VCaP (cell line): ENCODE data around the gene ERVW-1.

Source experiments
- H3K27ac ChIP-seq: fragments of 450-650 bp; 2 replicates; pipeline ENCODE4 v1.5.1; 2017
- CTCF ChIP-seq: fragments of 450-650 bp; conservative IDR thresholded peaks from 2 replicates; pipeline ENCODE4 v1.5.1; 2017; ENCODE audit warnings: mild to moderate bottlenecking, moderate library complexity

Gene ERVW-1

GRCh38 chr7:92461027-92462003 lies 16.4 kb downstream of the ERVW-1 start:
- no peak overlapping the region for H3K27ac ChIP-seq
- peak; percentile 94 for TF ChIP-seq CTCF

DNA sequence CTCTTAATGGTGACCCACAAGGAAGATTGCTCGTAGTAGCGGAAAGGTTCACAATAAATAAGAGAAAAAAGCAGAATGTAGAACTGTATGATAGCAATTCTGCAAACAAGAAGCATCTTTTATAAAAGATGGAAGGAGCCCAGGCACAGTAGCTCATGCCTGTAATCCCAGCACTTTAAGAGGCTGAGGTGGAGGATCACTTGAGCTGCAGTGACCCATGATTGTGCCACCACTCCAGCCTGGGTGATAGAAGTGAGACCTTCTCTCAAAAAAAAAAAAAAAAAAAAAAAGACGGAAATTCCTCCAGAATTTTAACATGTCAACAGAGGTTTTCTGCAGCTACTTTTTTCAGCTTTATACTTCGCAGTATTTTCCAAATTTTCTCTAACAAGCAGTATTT lies 17.2 kb downstream of the ERVW-1 start:
- H3K27ac ChIP-seq: peak overlapping the region; percentile 11; the same call in 1 of the 2 replicates
- TF ChIP-seq CTCF: no peak

- no peak for TF ChIP-seq CTCF
- peak overlapping the region; percentile 11; the same call in 1 of the 2 replicates for H3K27ac ChIP-seq
Measured at GRCh38 chr7:92460109-92460508, 17.6 kb downstream of the ERVW-1 start.

- TF ChIP-seq CTCF: no peak
- H3K27ac ChIP-seq: no peak overlapping the region
Measured at GRCh38 chr7:92456236-92456635, 21.5 kb downstream of the ERVW-1 start.

GRCh38 chr7:92451645-92452044 lies 26.1 kb downstream of the ERVW-1 start:
- no peak for TF ChIP-seq CTCF
- no peak overlapping the region for H3K27ac ChIP-seq

- H3K27ac ChIP-seq: peak overlapping the region; percentile 98
- peak; percentile 56 for TF ChIP-seq CTCF
Measured at GRCh38 chr7:92448205-92448747, 29.5 kb downstream of the ERVW-1 start.

DNA sequence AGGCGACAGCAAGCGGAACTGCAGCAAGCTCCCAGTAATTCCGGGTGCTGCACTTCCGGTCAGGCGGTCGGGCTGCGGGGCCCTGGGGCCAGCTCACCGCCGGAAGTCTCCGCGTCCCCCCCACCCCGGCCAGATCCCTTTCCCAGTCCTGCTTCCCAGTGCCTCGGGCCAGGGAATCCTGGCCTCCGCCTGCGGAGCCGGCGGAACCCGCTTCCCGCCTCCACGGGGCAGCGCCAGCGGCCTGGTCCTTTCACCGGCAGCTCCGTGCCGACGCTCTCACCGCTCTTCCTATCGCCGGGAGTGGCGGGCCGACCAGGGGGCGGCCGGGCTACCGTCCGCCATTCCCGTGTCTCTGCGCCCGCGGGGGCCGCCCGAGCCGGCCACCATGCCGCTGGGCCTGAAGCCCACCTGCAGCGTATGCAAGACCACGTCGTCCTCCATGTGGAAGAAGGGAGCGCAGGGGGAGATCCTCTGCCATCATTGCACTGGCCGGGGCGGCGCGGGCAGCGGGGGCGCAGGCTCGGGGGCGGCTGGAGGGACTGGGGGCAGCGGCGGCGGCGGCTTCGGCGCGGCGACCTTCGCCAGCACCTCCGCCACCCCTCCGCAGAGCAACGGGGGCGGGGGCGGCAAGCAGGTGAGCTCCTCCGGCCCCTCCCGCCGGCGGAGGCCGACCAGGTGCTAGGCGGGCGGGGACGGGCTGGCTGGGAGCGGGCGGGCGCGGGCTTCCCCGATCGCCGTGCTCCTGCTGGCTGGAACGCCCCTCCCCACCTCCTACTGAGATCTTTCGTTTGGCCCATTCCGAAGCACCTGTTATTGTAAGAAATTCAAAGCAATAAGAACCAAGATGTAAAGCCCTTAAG lies 30.2 kb downstream of the ERVW-1 start, which contains the start of gene GATAD1:
TSS of gene GATAD1 (plus strand) at position 138 of the 860 bp plus-strand sequence. CDS start at position 386, 248 bp downstream.
- H3K27ac ChIP-seq: peak within 1 kb of the TSS; percentile 98
- TF ChIP-seq CTCF: peak; percentile 93
